HepG2 (cell line): Measurements from ENCODE around the gene FBXO4. TPM values are rescaled to one million over a fixed set of nuclear protein-coding genes. Genes with fewer than 3 reads are reported as not detected.
A peak's percentile ranks its signal among the peaks of the same experiment; 100 is the strongest.

Source experiments
- CBX2 ChIP-seq, 2 experiments: fragments of 200-600 bp in 1 of 2; sonication (generic); formaldehyde crosslinking in 1 of 2; IDR thresholded peaks; 2 replicates each; pipeline versions ENCODE4 v1.7.0 to v1.8.1; 2018 to 2022; ENCODE audit warnings: low read depth in 2 of 2, low read length in 1 of 2, mild to moderate bottlenecking in 1 of 2, missing genetic modification reagents in 1 of 2
- DZIP1 ChIP-seq: sonication (generic); formaldehyde crosslinking; IDR thresholded peaks from 2 replicates; pipeline ENCODE4 v1.5.0; 2020; ENCODE audit warnings: mild to moderate bottlenecking, missing genetic modification reagents
- EHMT2 ChIP-seq: fragments of 200-600 bp; sonication (generic); IDR thresholded peaks from 2 replicates; pipeline ENCODE4 v1.7.0; 2017; ENCODE audit warnings: antibody characterized with exemption, low read depth, low read length, borderline replicate concordance
- ELF1 ChIP-seq: sonication (generic); formaldehyde crosslinking; IDR thresholded peaks from 2 replicates; pipeline ENCODE4 v1.4.0; 2020; ENCODE audit warnings: missing genetic modification reagents
- GLI4 ChIP-seq: sonication (generic); formaldehyde crosslinking; IDR thresholded peaks from 2 replicates; pipeline ENCODE4 v1.5.1; 2020; ENCODE audit warnings: missing genetic modification reagents, mild to moderate bottlenecking, moderate library complexity, borderline replicate concordance
- KDM3A ChIP-seq: IDR thresholded peaks from 2 replicates; pipeline ENCODE4 v1.6.1; 2018; ENCODE audit warnings: low read depth, missing compliant biosample characterization
- KLF6 ChIP-seq: IDR thresholded peaks from 2 replicates; pipeline ENCODE4 v1.8.0; 2016; ENCODE audit warnings: missing biosample characterization, missing genetic modification reagents
- MZF1 ChIP-seq: sonication (generic); formaldehyde crosslinking; IDR thresholded peaks from 2 replicates; pipeline ENCODE4 v1.8.1; 2023; ENCODE audit warnings: mild to moderate bottlenecking, missing genetic modification reagents, borderline replicate concordance
- NFKB2 ChIP-seq: sonication (generic); formaldehyde crosslinking; IDR thresholded peaks from 2 replicates; pipeline ENCODE4 v1.4.0; 2020; ENCODE audit warnings: missing genetic modification reagents, borderline replicate concordance
- NFRKB ChIP-seq: fragments of 450-650 bp; IDR thresholded peaks from 2 replicates; pipeline ENCODE4 v1.6.1; 2017
- RARA ChIP-seq: IDR thresholded peaks from 2 replicates; pipeline ENCODE4 v1.6.1; 2016; ENCODE audit warnings: missing genetic modification reagents, missing compliant biosample characterization
- WIZ ChIP-seq: sonication (generic); formaldehyde crosslinking; IDR thresholded peaks from 2 replicates; pipeline ENCODE4 v1.5.1; 2020; ENCODE audit warnings: mild to moderate bottlenecking, missing genetic modification reagents
- ZMAT3 ChIP-seq: sonication (generic); formaldehyde crosslinking; conservative IDR thresholded peaks from 2 replicates; pipeline ENCODE4 v1.7.0; 2021; ENCODE audit warnings: missing genetic modification reagents
- ZNF235 ChIP-seq: sonication (generic); formaldehyde crosslinking; IDR thresholded peaks from 2 replicates; pipeline ENCODE4 v1.8.1; 2023; ENCODE audit warnings: mild to moderate bottlenecking, missing genetic modification reagents, borderline replicate concordance
- ZNF326 ChIP-seq: sonication (generic); formaldehyde crosslinking; IDR thresholded peaks from 2 replicates; pipeline ENCODE4 v1.4.0; 2020; ENCODE audit warnings: missing genetic modification reagents, borderline replicate concordance
- ZNF383 ChIP-seq: sonication (generic); formaldehyde crosslinking; IDR thresholded peaks from 2 replicates; pipeline ENCODE4 v1.4.0; 2020; ENCODE audit warnings: missing genetic modification reagents, mild to moderate bottlenecking, borderline replicate concordance
- ZNF530 ChIP-seq: sonication (generic); formaldehyde crosslinking; IDR thresholded peaks from 2 replicates; pipeline ENCODE4 v1.5.0; 2020; ENCODE audit warnings: low read depth, mild to moderate bottlenecking, missing genetic modification reagents
- ZNF569 ChIP-seq: sonication (generic); formaldehyde crosslinking; IDR thresholded peaks from 2 replicates; pipeline ENCODE4 v1.5.0; 2020; ENCODE audit warnings: mild to moderate bottlenecking, missing genetic modification reagents, moderate library complexity, borderline replicate concordance
- ZNF652 ChIP-seq: IDR thresholded peaks from 2 replicates; pipeline ENCODE4 v1.6.1; 2016; ENCODE audit warnings: low read depth, borderline replicate concordance
- ZNF784 ChIP-seq: sonication (generic); formaldehyde crosslinking; IDR thresholded peaks from 2 replicates; pipeline ENCODE4 v1.5.1; 2020; ENCODE audit warnings: missing genetic modification reagents, mild to moderate bottlenecking, borderline replicate concordance
- polyA plus RNA-seq, 8 experiments: library from polyadenylated mRNA; depleted of rRNA in 3 of 8; stranded (reverse) in 7 of 8; unstranded in 1 of 8; fragments of >200 nt; fragmentation: Illumina TruSeq in 4 of 8; extraction: Trizol in 4 of 8; gene quantifications; 2 replicates each; pipeline versions ENCODE4 v1.2.1 to v1.2.3, GENCODE V29; 2011 to 2016; ENCODE audit warnings: low read depth in 4 of 8, missing spikeins in 1 of 8, mixed read lengths in 1 of 8; ENCODE audit not compliant: insufficient read depth in 1 of 8
- total RNA-seq, 5 experiments: library from RNA; depleted of rRNA; stranded (reverse); fragments of >200 nt; fragmentation: Illumina TruSeq; extraction: Trizol; gene quantifications; 2 replicates each; pipeline ENCODE4 v1.2.3, GENCODE V29; 2016; ENCODE audit warnings: low read depth in 1 of 5
- TF ChIP-seq, protein P1 (sequence below): sonication (generic); formaldehyde crosslinking; IDR thresholded peaks from 2 replicates; pipeline ENCODE4 v1.4.0; 2020; ENCODE audit warnings: missing genetic modification reagents, borderline replicate concordance
- TF ChIP-seq, protein P2 (sequence below): sonication (generic); formaldehyde crosslinking; IDR thresholded peaks from 2 replicates; pipeline ENCODE4 v1.5.0; 2020; ENCODE audit warnings: mild to moderate bottlenecking, missing genetic modification reagents

The FBXO4 gene
- total and polyA plus RNA-seq, 2 of the 13 experiments (the other 11 are each of a cell fraction or from before 2014, with no cell fraction given), result 5.2 to 16.4 TPM

DNA sequence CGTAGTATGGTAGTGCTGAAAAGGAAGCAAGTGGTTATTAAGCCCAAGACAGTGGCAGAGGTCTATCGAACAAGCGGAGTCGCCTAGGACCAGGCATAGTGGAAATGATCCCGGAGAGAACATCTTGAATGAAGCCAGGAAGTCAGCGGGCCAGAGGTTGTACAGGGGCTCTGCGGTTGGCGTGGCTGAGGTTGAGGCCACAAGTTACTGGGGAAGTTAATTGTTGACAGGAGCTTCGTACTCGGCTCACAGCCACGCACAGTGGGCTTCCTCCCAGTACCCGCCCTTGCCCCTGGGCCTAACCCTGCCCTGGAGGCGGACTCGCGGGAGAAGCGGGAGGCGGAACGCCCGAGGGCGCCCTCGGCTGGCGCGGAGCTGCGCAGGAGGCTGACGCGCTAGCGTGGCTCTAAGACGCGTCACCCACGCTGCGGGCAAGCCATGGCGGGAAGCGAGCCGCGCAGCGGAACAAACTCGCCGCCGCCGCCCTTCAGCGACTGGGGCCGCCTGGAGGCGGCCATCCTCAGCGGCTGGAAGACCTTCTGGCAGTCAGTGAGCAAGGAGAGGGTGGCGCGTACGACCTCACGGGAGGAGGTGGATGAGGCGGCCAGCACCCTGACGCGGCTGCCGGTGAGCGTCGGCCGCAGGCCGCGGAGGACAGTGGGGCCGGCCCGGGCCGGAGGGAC is at the start of gene FBXO4 (continued):
- 0 out of 2 replicates have a peak, but pooled peaks have one; percentile 23 for TF ChIP-seq ZNF652 (CRISPR knock-in tag)
- TF ChIP-seq ZNF530, result no peak
- TF ChIP-seq WIZ (CRISPR knock-in tag), result no peak
- peak; percentile 72; the same call in 1 of the 2 replicates for TF ChIP-seq KLF6
- peak; percentile 80; the same call in 1 of the 2 replicates for TF ChIP-seq ZMAT3 (CRISPR knock-in tag)
- 0 out of 2 replicates have a peak, but pooled peaks have one; percentile 80 for TF ChIP-seq KDM3A (CRISPR knock-in tag)
- TF ChIP-seq CBX2 (IDR thresholded peaks at IDR 0.05; ENCODE audit: low read depth, low read length), result no peak
- no peak for TF ChIP-seq CBX2 (CRISPR knock-in tag; IDR thresholded peaks at IDR 0.05; ENCODE audit: low read depth)
- no peak for TF ChIP-seq EHMT2
- TF ChIP-seq ZNF235, result peak; percentile 66; the same call in 1 of the 2 replicates
- TF ChIP-seq ELF1 (CRISPR knock-in tag), result peak; percentile 47; the same call in 1 of the 2 replicates
- TF ChIP-seq ZNF784 (CRISPR knock-in tag), result 0 out of 2 replicates have a peak, but pooled peaks have one; percentile 69
- no peak for TF ChIP-seq MZF1 (CRISPR knock-in tag)
- TF ChIP-seq NFKB2 (CRISPR knock-in tag), result 0 out of 2 replicates have a peak, but pooled peaks have one; percentile 24
- no peak for TF ChIP-seq NFRKB
- TF ChIP-seq, protein P1, sequence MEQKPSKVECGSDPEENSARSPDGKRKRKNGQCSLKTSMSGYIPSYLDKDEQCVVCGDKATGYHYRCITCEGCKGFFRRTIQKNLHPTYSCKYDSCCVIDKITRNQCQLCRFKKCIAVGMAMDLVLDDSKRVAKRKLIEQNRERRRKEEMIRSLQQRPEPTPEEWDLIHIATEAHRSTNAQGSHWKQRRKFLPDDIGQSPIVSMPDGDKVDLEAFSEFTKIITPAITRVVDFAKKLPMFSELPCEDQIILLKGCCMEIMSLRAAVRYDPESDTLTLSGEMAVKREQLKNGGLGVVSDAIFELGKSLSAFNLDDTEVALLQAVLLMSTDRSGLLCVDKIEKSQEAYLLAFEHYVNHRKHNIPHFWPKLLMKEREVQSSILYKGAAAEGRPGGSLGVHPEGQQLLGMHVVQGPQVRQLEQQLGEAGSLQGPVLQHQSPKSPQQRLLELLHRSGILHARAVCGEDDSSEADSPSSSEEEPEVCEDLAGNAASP (CRISPR knock-in tag), result peak; percentile 69
- no peak for TF ChIP-seq ZNF326 (CRISPR knock-in tag)
- TF ChIP-seq RARA, result peak; percentile 34; the same call in 1 of the 2 replicates
- peak; percentile 80; the same call in 1 of the 2 replicates for TF ChIP-seq ZNF383 (CRISPR knock-in tag)
- TF ChIP-seq, protein P2, sequence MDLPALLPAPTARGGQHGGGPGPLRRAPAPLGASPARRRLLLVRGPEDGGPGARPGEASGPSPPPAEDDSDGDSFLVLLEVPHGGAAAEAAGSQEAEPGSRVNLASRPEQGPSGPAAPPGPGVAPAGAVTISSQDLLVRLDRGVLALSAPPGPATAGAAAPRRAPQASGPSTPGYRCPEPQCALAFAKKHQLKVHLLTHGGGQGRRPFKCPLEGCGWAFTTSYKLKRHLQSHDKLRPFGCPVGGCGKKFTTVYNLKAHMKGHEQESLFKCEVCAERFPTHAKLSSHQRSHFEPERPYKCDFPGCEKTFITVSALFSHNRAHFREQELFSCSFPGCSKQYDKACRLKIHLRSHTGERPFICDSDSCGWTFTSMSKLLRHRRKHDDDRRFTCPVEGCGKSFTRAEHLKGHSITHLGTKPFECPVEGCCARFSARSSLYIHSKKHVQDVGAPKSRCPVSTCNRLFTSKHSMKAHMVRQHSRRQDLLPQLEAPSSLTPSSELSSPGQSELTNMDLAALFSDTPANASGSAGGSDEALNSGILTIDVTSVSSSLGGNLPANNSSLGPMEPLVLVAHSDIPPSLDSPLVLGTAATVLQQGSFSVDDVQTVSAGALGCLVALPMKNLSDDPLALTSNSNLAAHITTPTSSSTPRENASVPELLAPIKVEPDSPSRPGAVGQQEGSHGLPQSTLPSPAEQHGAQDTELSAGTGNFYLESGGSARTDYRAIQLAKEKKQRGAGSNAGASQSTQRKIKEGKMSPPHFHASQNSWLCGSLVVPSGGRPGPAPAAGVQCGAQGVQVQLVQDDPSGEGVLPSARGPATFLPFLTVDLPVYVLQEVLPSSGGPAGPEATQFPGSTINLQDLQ (CRISPR knock-in tag), result peak; percentile 67; the same call in 1 of the 2 replicates
- TF ChIP-seq ZNF569 (CRISPR knock-in tag), result no peak
- no peak for TF ChIP-seq DZIP1 (CRISPR knock-in tag)
- peak; percentile 57; the same call in 1 of the 2 replicates for TF ChIP-seq GLI4 (CRISPR knock-in tag)
